Measurements from ENCODE around the gene DZANK1. TPM values are rescaled to one million over a fixed set of nuclear protein-coding genes. Genes with fewer than 3 reads are reported as not detected.

The DZANK1 gene
- total and polyA plus RNA-seq, 9 donors, result 2.2 to 6.5 (median 3.4) TPM

DNA sequence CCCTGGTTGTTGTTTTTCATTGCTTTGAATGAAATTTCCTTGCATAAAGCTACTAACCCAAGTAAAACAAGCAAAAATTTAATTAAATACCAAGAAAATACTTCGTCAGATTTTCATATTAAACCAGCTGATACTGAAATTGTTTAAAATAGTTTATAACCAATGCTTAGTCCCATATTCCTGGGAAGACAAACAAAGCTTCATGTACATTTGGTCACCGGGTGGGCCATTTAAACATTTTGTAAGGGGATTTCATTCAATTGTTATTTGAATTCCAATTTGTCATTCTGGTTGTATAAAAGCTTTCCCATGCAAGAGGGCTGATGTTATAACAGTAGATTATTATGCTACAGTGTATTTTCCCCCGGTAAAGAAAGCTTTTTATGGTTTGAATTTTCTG is 30.8 kb upstream of the DZANK1 start:
- H3K27me3 ChIP-seq, result no peaks in the 10 kb centered on the region
- H3K4me1 ChIP-seq (ENCODE audit: insufficient read depth), result peaks cover 4% of the 10 kb centered on the region
- H3K36me3 ChIP-seq, result no peaks in the 10 kb centered on the region
- 89 to 96% (median 93%) methylated on average over 3 of the region's 3 CpGs for WGBS, 3 donors
- TF ChIP-seq EP300 (IDR thresholded peaks at IDR 0.05), result no peak
- TF ChIP-seq, protein P1, sequence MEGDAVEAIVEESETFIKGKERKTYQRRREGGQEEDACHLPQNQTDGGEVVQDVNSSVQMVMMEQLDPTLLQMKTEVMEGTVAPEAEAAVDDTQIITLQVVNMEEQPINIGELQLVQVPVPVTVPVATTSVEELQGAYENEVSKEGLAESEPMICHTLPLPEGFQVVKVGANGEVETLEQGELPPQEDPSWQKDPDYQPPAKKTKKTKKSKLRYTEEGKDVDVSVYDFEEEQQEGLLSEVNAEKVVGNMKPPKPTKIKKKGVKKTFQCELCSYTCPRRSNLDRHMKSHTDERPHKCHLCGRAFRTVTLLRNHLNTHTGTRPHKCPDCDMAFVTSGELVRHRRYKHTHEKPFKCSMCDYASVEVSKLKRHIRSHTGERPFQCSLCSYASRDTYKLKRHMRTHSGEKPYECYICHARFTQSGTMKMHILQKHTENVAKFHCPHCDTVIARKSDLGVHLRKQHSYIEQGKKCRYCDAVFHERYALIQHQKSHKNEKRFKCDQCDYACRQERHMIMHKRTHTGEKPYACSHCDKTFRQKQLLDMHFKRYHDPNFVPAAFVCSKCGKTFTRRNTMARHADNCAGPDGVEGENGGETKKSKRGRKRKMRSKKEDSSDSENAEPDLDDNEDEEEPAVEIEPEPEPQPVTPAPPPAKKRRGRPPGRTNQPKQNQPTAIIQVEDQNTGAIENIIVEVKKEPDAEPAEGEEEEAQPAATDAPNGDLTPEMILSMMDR (IDR thresholded peaks at IDR 0.05), result no peak
- TF ChIP-seq POLR2A (IDR thresholded peaks at IDR 0.05), result no peak
- DNase-seq, result no peak
- no peaks in the 10 kb centered on the region for H3K9me3 ChIP-seq
- H3K4me3 ChIP-seq, result no peak overlapping the region
- intact Hi-C loops (cut with DNase I), result no loop called here
- peak overlapping the region in 1 of 2 donors; percentile 63 for H3K27ac ChIP-seq

DNA sequence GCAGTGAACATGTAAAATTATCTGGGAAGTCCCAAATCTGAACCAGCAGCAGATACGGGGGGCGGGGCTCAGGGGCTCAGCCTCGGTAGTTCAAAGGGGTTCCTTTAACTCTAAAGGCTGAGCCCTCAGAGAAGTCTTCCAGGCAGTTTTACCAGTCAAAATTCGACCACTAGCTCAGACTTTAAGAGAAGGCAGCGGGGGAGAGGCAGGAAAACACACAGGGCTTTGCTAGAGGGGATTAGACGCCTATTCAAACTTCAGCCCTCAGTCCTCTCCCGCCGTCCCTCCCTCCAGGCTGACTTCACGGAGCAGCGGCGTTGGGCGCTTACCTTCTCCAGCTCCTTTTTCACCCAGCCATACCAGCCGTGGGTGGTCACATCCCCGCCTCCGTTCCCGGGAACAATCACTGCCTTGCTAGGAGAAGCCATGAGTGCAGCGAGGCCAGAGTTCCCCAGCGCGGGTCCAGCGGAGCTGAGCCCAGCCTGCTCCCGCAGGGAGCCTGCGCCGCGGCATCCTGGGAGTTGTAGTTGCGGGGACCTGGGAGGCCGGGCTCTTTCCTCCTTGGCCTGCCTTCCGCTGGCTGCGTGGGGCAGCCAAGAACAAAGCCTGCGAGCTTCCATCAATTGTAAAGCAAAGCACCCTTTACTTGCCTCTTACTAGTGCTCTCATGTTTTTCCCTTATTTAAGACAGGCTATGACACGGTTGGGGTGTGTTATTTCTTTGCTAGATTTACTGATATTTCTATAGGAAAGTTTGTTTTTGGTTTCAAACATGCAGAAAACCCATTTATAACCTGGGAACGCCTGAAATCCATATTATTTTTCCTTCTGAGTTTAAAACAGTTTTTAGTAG is 30.1 kb upstream of the DZANK1 start, which contains the start of gene RBBP9:
RBBP9 (minus strand) TSS at position 486 of the 853 bp plus-strand sequence; CDS start at position 428, 58 bp downstream.
- intact Hi-C loops (cut with DNase I), result no loop called here
- Histone ChIP-seq H3K27ac (peak within 1 kb of the TSS; percentile 43 to 63), H3K36me3 (no peaks in the 10 kb centered on the region), H3K27me3 (no peaks in the 10 kb centered on the region), H3K9me3 (no peaks in the 10 kb centered on the region), H3K4me1 (ENCODE audit: insufficient read depth) (peaks cover 4% of the 10 kb centered on the region), H3K4me3 (peak within 1 kb of the TSS; percentile 54)
- 2 to 3% (median 3%) methylated on average over 31 of the region's 31 CpGs for WGBS, 3 donors
- DNase-seq, result peak; percentile 79 to 89 (median 83)
- TF ChIP-seq EP300 (IDR thresholded peaks at IDR 0.05) (no peak), POLR2A (IDR thresholded peaks at IDR 0.05) (no peak)
- TF ChIP-seq, protein P1 (IDR thresholded peaks at IDR 0.05), result no peak

DNA sequence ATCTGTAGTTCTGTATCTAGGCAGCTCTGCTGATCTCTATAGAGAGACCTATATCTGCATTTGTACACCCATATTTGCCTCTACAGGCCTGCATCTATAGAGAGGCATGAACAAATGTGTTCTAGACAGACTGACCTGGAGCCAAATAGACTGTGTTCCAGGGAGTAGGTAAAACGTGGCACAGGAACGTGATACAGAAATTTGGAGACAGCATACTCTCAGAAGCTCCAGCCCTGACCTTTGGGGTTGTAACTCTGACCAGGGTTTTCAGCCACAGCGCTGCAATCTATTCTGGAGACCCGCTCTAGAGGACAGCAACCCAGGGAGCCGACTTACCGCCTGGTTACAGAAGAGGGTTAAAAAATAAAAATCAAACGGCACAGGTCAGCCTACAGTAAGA is 29.2 kb upstream of the DZANK1 start:
- intact Hi-C loops (cut with DNase I), result no loop called here
- H3K4me3 ChIP-seq, result peak overlapping the region; percentile 54
- no peaks in the 10 kb centered on the region for H3K27me3 ChIP-seq
- H3K4me1 ChIP-seq (ENCODE audit: insufficient read depth), result peaks cover 4% of the 10 kb centered on the region
- WGBS, 3 donors, result 4 to 9% (median 5%) methylated on average over 7 of the region's 7 CpGs
- H3K27ac ChIP-seq, result peak overlapping the region in 1 of 2 donors; percentile 43
- no peaks in the 10 kb centered on the region for H3K36me3 ChIP-seq
- DNase-seq, result no peak
- no peaks in the 10 kb centered on the region for H3K9me3 ChIP-seq
- TF ChIP-seq, protein P1 (IDR thresholded peaks at IDR 0.05), result no peak
- TF ChIP-seq EP300 (IDR thresholded peaks at IDR 0.05), result no peak
- TF ChIP-seq POLR2A (IDR thresholded peaks at IDR 0.05), result no peak

DNA sequence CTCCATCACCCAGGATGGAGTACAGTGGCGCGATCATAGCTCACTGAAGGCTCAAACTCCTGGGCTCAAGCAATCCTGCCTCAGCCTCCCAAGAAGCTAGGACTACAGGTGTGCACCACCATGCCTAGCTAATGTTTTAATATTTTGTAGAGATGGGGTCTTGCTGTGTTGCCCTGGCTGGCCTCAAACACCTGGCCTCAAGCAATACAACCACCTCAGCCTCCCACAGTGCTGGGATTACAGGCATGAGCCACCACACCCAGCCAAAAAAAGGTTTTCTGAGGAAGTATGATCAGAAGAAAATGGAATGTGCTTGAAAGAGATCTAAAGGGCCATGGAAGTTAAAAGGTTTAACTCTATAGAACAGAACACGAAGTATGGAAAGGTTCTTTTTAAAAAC is 21.5 kb upstream of the DZANK1 start:
- H3K36me3 ChIP-seq, result no peaks in the 10 kb centered on the region
- TF ChIP-seq, protein P1 (IDR thresholded peaks at IDR 0.05), result no peak
- TF ChIP-seq POLR2A (IDR thresholded peaks at IDR 0.05) (no peak), EP300 (IDR thresholded peaks at IDR 0.05) (no peak)
- no peak overlapping the region for H3K27ac ChIP-seq
- no peaks in the 10 kb centered on the region for H3K4me1 ChIP-seq (ENCODE audit: insufficient read depth)
- no peak for DNase-seq
- WGBS, 3 donors, result 96 to 99% (median 97%) methylated on average over 3 of the region's 3 CpGs
- H3K27me3 ChIP-seq, result no peaks in the 10 kb centered on the region
- intact Hi-C loops (cut with DNase I), result no loop called here
- no peak overlapping the region for H3K4me3 ChIP-seq
- no peaks in the 10 kb centered on the region for H3K9me3 ChIP-seq

Data from ovary (tissue), 9 donors.